ENCODE results near the gene CFHR5.
"Not testable (repeated sequence)": the region's sequence is repeated elsewhere in the genome, so short reads cannot be mapped to it uniquely, and the experiment has no call there.

Gene CFHR5

GRCh38 chr1:197021716-197022115 is 44.4 kb downstream of the CFHR5 start:
- no peak for DNase-seq (ENCODE audit: low spot score)

DNA sequence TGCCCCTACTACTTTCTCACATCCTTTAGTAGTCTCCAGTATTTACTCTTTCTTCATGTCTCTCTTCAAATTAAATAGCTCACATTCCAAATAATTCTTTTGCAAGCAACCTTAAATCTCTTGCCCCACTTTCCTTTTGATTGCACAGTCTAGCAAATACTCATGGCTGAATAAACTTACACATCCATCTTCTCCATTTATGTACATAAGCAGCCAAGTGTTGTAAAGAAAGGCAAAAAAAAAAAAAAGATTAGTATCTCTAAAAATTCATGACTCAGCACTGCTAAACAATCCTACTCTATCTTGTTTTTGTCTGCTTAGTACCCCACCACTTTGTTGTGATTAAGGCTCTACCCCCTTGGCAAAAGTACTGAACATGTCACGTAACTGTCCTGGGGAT is 47.1 kb downstream of the CFHR5 start:
- DNase-seq (ENCODE audit: low spot score): no peak

DNA sequence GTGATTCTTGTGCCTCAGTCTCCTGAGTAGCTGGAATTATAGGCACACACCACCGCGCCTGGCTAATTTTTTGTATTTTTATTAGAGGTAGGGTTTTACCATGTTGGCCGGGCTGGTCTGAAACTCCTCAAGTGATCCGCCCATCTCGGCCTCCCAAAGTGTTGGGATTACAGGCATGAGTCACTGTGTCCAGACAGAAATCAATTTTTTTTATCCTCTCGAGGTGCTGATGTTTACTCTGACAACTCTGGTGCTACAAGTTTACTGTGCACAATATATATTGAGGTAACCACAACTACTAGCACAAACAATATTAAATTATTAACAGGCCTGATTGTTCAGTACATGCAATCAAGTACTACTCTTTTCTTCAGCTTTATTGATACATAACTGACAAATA is 50.0 kb downstream of the CFHR5 start:
- no peak for DNase-seq (ENCODE audit: low spot score)

- no peak for DNase-seq (ENCODE audit: low spot score)
Observed at GRCh38 chr1:197029749-197030148, 52.4 kb downstream of the CFHR5 start.

DNA sequence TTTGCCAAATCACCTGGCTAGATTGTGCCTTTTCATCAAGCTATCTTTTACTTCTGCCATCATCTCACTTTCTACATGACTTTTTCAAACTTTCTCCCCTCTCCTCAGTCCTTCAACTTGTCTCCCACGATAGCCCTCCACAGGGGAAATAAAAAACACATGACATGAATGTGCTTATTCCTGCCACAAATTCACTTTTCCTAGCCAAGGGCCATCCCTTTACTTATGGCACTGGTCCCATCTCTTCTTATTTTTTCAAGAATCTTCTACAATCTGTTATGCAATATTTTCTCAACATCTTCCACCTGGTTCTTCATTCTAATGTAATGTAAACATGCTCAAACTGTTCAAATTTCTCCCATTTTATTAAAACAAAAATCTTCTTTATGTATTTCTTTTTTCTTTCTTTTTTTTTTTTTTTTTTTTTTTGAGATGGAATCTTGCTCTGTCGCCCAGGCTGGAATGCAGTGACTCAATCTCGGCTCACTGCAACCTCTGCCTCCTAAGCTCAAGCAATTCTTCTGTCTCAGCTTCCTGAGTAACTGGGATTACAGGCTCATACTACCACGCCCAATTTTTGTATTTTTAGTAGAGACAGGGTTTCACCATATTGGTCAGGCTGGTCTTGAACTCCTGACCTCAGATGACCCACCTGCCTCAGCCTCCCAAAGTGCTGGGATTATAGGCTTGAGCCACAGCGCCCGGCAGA is 57.4 kb downstream of the CFHR5 start:
- not testable (repeated sequence) for DNase-seq (ENCODE audit: low spot score)

GRCh38 chr1:197036861-197037260 is 59.5 kb downstream of the CFHR5 start:
- no peak for DNase-seq (ENCODE audit: low spot score)

- no peak for DNase-seq (ENCODE audit: low spot score)
Observed at GRCh38 chr1:197041486-197042353, 64.4 kb downstream of the CFHR5 start.

GRCh38 chr1:197042676-197043341 is 65.5 kb downstream of the CFHR5 start:
- DNase-seq (ENCODE audit: low spot score): no peak

GRCh38 chr1:197049100-197049499 is 71.7 kb downstream of the CFHR5 start:
- DNase-seq (ENCODE audit: low spot score): no peak
